Calu3 (cell line): ENCODE results near the gene TSPAN18. TPM values are rescaled to one million over a fixed set of nuclear protein-coding genes. Genes with fewer than 3 reads are reported as not detected.

Experiments
- BruUV-seq: library from RNA; stranded (reverse); fragments of 400-500 nt; replicated peaks from 2 replicates; lab custom pipeline; 2021; lab: Mats Ljungman, UMichigan
- CTCF ChIA-PET: fragments of 300-600 bp; sonication (Branson Sonifier 250); formaldehyde crosslinking; loops from one replicate; lab custom pipeline; 2022; ENCODE audit warnings: antibody characterized with exemption; lab: Charles Lee
- DNase-seq: peaks from one replicate; pipeline ENCODE4 v3.0.0; 2022
- H3K27ac Mint-ChIP-seq: one replicate; pipeline ENCODE4 v1.8.0; 2022; ENCODE audit warnings: mixed read lengths; ENCODE audit not compliant: unreplicated experiment
- H3K27me3 Mint-ChIP-seq: one replicate; pipeline ENCODE4 v1.8.0; 2022; ENCODE audit warnings: mixed read lengths; ENCODE audit not compliant: unreplicated experiment
- H3K36me3 Mint-ChIP-seq: one replicate; pipeline ENCODE4 v1.8.0; 2022; ENCODE audit warnings: mild to moderate bottlenecking, moderate library complexity, mixed read lengths; ENCODE audit not compliant: insufficient read depth, unreplicated experiment
- H3K4me1 Mint-ChIP-seq: one replicate; pipeline ENCODE4 v1.8.0; 2022; ENCODE audit warnings: mild to moderate bottlenecking, low read depth, mixed read lengths; ENCODE audit not compliant: unreplicated experiment
- H3K4me3 Mint-ChIP-seq: one replicate; pipeline ENCODE4 v1.8.0; 2022; ENCODE audit warnings: mild to moderate bottlenecking, low read depth, moderate library complexity, mixed read lengths; ENCODE audit not compliant: unreplicated experiment
- H3K9me3 Mint-ChIP-seq: one replicate; pipeline ENCODE4 v1.8.0; 2022; ENCODE audit warnings: low read depth, mixed read lengths; ENCODE audit not compliant: unreplicated experiment
- intact Hi-C: fragments of 100-400 bp; cut with micrococcal nuclease; formaldehyde crosslinking; loops from one replicate; pipeline ENCODE4 v1.10.0; 2022; ENCODE audit not compliant: unreplicated experiment
- total RNA-seq: library from RNA; stranded (reverse); gene quantifications from 2 replicates; pipeline ENCODE4 v1.2.3, GENCODE V29; 2022
- TF ChIP-seq, protein P1 (sequence below): fragments of 200-600 bp; IDR thresholded peaks from one replicate; pipeline ENCODE4 v1.8.0; 2022; ENCODE audit warnings: antibody characterized with exemption; ENCODE audit not compliant: unreplicated experiment

The TSPAN18 gene
- total RNA-seq, 1 experiment from 2014 or later = not detected

DNA sequence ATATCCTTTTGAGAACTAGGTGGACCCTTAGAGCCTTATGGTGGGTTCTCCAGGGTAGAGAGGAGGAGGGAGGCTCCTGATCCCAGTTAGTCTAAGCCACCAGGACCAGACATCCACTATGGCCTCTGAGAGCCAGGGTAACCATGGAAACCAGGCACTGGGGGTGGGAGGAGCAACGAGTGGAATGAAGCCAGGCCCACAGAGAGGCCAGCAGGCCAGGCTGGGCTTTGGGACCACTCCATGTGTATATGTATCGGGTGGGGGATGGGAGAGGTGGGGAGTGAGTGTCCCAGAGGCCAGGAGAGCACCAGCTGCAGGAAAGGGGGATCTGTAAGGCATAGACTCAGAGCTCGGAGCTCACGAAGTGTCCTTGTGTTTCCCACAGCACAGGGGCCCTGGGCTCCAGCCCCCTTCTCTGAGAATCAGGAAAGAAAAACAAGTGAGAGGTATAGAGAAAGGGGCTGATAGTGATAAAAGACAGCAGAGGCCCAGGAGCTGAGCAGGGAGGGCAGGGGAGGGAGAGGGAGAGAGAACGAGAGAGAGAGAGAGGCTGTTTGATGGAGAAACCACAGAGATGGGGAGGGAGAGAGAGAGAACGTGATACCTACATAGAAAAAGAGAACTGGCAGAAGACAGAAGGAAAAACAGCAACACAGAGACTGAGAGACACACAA is 15.5 kb upstream of the TSPAN18 start:
- no peaks in the 10 kb centered on the region for H3K36me3 Mint-ChIP-seq
- H3K27ac Mint-ChIP-seq = no peak overlapping the region
- intact Hi-C loops = no loop called here
- no peak overlapping the region for H3K4me3 Mint-ChIP-seq
- CTCF ChIA-PET = interaction anchor here (0.6 kb wide), 1 partner anchor 19 kb away, joined by 6 read pairs; no protein-coding TSS in a partner anchor
- DNase-seq = no peak
- H3K9me3 Mint-ChIP-seq = peaks cover 4% of the 10 kb centered on the region
- BruUV-seq = no TSS peak
- H3K27me3 Mint-ChIP-seq = peaks cover 66% of the 10 kb centered on the region
- TF ChIP-seq, protein P1, sequence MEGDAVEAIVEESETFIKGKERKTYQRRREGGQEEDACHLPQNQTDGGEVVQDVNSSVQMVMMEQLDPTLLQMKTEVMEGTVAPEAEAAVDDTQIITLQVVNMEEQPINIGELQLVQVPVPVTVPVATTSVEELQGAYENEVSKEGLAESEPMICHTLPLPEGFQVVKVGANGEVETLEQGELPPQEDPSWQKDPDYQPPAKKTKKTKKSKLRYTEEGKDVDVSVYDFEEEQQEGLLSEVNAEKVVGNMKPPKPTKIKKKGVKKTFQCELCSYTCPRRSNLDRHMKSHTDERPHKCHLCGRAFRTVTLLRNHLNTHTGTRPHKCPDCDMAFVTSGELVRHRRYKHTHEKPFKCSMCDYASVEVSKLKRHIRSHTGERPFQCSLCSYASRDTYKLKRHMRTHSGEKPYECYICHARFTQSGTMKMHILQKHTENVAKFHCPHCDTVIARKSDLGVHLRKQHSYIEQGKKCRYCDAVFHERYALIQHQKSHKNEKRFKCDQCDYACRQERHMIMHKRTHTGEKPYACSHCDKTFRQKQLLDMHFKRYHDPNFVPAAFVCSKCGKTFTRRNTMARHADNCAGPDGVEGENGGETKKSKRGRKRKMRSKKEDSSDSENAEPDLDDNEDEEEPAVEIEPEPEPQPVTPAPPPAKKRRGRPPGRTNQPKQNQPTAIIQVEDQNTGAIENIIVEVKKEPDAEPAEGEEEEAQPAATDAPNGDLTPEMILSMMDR = no peak
- H3K4me1 Mint-ChIP-seq = peaks cover 15% of the 10 kb centered on the region

DNA sequence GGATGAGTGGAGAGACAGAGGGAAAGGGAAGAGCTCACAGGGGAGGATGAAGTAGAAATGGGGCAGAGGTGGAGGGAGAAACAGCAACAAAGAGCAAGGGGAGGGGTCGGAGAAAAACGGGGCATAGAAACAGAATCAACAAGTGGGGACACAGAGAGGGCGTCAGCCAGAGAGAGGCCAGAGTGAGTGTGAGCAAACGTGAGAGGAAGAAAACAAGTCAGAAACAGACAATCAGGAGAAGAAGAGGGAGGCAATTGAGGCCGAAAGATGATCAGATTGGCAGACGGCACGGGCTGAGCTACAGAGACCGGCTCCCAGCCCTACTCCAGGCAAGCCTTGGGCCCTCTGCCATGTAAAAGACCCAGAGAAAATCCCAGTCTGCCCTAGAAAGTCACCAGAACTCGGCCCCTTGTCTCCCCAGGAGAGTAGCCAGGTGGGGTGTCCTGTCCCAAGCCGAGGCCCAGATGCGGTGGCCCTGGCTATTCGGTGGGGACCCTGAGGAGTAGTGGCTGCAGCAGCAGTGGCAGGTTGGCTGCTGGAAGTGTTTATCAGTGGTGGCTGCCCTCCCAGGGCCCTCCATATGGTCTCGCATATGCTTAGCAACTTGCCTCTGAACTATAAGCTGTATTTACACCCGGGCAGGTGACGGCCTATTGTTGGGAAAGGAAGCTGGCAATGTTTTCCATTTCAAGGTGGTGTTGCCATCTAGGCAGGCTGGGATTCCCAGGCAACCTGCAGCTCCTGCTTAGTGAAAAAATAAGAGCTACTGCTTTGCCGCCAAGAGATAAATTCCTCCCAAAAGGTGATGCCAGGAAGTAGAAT is 14.8 kb upstream of the TSPAN18 start:
- CTCF ChIA-PET = interaction anchor here (0.6 kb wide), 1 partner anchor 18 kb away, joined by 6 read pairs; no protein-coding TSS in a partner anchor

DNA sequence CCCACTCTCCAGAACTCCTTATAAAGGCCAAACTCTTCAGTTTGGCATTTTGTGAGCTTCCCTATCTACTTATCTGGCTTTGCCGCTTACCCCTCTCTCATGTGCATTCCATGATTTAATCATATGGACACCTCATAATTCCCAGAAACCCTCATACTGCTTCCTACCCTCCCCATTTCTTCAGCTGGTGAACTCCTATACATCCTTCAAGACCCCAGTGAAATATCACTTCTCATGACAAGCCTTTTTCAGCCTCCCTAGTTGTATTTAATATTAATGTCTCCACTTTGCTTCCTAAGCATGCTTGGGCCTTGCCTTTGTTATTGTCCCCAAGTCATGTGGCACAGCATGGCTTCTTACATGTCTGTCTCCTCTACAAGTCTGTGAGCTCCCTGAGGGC is 13.7 kb upstream of the TSPAN18 start:
- Mint-ChIP-seq H3K36me3 (no peaks in the 10 kb centered on the region), H3K9me3 (peaks cover 4% of the 10 kb centered on the region), H3K4me3 (no peak overlapping the region), H3K4me1 (peaks cover 15% of the 10 kb centered on the region), H3K27ac (no peak overlapping the region), H3K27me3 (peaks cover 82% of the 10 kb centered on the region)
- DNase-seq = no peak
- TF ChIP-seq, protein P1 = no peak
- CTCF ChIA-PET = interaction anchor here (0.6 kb wide), 1 partner anchor 75 kb away, joined by 10 read pairs; no protein-coding TSS in a partner anchor
- intact Hi-C loops = no loop called here
- BruUV-seq = no TSS peak

More for the DNA sequence above, 14.8 kb upstream of the TSPAN18 start:
- Mint-ChIP-seq H3K27me3 (peaks cover 74% of the 10 kb centered on the region), H3K4me1 (peaks cover 15% of the 10 kb centered on the region), H3K9me3 (peaks cover 4% of the 10 kb centered on the region), H3K27ac (no peak overlapping the region), H3K36me3 (no peaks in the 10 kb centered on the region), H3K4me3 (no peak overlapping the region)
- TF ChIP-seq, protein P1 = no peak
- intact Hi-C loops = no loop called here
- DNase-seq = no peak
- BruUV-seq = no TSS peak

DNA sequence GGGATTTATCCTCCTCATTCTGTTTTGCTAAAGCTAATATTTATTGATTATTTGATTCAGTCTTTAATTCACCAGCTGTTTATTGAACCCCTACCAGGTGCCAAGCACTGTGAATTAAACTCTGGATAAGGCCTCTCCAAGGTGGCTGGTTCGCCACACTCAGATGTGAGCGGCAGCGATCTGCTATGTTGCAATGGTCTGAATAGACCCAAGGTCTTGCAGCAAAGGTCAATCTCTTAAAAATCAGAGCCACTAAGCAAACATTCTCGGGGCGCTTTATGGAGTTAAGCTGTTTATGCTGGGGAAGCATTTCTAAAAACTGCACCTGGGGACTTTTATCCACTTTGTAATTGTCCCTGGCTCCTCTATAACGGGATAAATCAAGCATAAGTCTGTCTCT is 10.5 kb upstream of the TSPAN18 start:
- Mint-ChIP-seq H3K9me3 (no peaks in the 10 kb centered on the region), H3K4me3 (no peak overlapping the region), H3K36me3 (no peaks in the 10 kb centered on the region), H3K27me3 (peaks cover 88% of the 10 kb centered on the region), H3K4me1 (no peaks in the 10 kb centered on the region), H3K27ac (no peak overlapping the region)
- TF ChIP-seq, protein P1 = no peak
- intact Hi-C loops = no loop called here
- BruUV-seq = no TSS peak
- CTCF ChIA-PET = no interaction called here
- no peak for DNase-seq
